AG09319 (cell line): ENCODE measurements around the gene BCR.

Source experiments
- DNase-seq: peaks from one replicate; pipeline ENCODE4 v3.0.0-alpha.2; 2010; ENCODE audit warnings: low read depth; ENCODE audit errors: extremely low read depth
- CTCF ChIP-seq: IDR thresholded peaks from 2 replicates; pipeline ENCODE4 v1.5.1; 2011; ENCODE audit warnings: low read depth, mild to moderate bottlenecking, inconsistent platforms, low read length, moderate library complexity

Gene BCR

GRCh38 chr22:23287136-23288095 lies 107.1 kb downstream of the BCR start:
- no peak for TF ChIP-seq CTCF
- DNase-seq = no peak

- TF ChIP-seq CTCF = no peak
- no peak for DNase-seq
Measured at GRCh38 chr22:23288301-23289129, 108.2 kb downstream of the BCR start.

GRCh38 chr22:23289130-23289503 lies 108.8 kb downstream of the BCR start:
- no peak for TF ChIP-seq CTCF
- DNase-seq = no peak

GRCh38 chr22:23289851-23290724 lies 109.8 kb downstream of the BCR start:
- no peak for DNase-seq
- TF ChIP-seq CTCF = peak; percentile 88

GRCh38 chr22:23291806-23292452 lies 111.6 kb downstream of the BCR start:
- no peak for TF ChIP-seq CTCF
- DNase-seq = no peak

- TF ChIP-seq CTCF = no peak
- no peak for DNase-seq
Measured at GRCh38 chr22:23292453-23293350, 112.4 kb downstream of the BCR start.
